Neural progenitor cell (in vitro differentiated cells): ENCODE measurements around the gene MRPL32.

ENCODE experiments used
- EZH2 ChIP-seq: fragments of 200-600 bp; sonication (generic); IDR thresholded peaks from 2 replicates; pipeline ENCODE4 v1.6.1; 2017; ENCODE audit warnings: antibody characterized with exemption, mild to moderate bottlenecking, moderate library complexity
- EZH2phosphoT487 ChIP-seq: fragments of 200-600 bp; sonication (generic); IDR thresholded peaks from 2 replicates; pipeline ENCODE4 v1.6.1; 2017; ENCODE audit warnings: antibody characterized with exemption
- TF ChIP-seq, protein P1 (sequence below): fragments of 200-600 bp; sonication (generic); IDR thresholded peaks from 2 replicates; pipeline ENCODE4 v1.5.1; 2017; ENCODE audit warnings: antibody characterized with exemption, mild to moderate bottlenecking

DNA sequence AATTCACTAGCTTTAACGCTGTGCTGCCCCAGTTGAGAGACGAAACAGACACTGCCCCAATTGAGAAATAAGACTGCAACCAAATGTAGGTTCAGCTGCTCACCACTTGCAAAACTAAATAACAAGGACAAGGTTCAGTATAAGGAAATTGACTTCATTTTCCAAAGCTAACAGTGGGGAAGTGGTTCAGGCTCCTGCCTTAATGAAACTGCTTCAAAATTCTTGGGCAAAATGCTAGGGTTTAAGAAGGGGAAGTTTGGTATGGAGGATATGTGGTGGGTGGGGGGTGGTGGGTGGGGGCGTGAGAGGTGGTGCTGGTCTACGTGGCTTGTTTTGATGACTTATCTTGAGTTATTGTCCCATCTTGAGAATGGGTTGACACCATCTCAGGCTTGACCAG is 21.8 kb downstream of the MRPL32 start:
- TF ChIP-seq, protein P1, sequence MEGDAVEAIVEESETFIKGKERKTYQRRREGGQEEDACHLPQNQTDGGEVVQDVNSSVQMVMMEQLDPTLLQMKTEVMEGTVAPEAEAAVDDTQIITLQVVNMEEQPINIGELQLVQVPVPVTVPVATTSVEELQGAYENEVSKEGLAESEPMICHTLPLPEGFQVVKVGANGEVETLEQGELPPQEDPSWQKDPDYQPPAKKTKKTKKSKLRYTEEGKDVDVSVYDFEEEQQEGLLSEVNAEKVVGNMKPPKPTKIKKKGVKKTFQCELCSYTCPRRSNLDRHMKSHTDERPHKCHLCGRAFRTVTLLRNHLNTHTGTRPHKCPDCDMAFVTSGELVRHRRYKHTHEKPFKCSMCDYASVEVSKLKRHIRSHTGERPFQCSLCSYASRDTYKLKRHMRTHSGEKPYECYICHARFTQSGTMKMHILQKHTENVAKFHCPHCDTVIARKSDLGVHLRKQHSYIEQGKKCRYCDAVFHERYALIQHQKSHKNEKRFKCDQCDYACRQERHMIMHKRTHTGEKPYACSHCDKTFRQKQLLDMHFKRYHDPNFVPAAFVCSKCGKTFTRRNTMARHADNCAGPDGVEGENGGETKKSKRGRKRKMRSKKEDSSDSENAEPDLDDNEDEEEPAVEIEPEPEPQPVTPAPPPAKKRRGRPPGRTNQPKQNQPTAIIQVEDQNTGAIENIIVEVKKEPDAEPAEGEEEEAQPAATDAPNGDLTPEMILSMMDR: no peak
- TF ChIP-seq EZH2phosphoT487 (no peak), EZH2 (no peak)
